GM19463 (cell line): ENCODE results near the gene CRIP2.

Experiments used
- ATAC-seq: cut with Tn5 transposase; IDR thresholded peaks from one replicate; pipeline ENCODE4 v1.9.1; 2021; ENCODE audit warnings: mild to moderate bottlenecking, moderate library complexity; ENCODE audit not compliant: unreplicated experiment

Gene CRIP2

GRCh38 chr14:105475269-105476096, 862 bp downstream of the CRIP2 start:
- no peak for ATAC-seq

DNA sequence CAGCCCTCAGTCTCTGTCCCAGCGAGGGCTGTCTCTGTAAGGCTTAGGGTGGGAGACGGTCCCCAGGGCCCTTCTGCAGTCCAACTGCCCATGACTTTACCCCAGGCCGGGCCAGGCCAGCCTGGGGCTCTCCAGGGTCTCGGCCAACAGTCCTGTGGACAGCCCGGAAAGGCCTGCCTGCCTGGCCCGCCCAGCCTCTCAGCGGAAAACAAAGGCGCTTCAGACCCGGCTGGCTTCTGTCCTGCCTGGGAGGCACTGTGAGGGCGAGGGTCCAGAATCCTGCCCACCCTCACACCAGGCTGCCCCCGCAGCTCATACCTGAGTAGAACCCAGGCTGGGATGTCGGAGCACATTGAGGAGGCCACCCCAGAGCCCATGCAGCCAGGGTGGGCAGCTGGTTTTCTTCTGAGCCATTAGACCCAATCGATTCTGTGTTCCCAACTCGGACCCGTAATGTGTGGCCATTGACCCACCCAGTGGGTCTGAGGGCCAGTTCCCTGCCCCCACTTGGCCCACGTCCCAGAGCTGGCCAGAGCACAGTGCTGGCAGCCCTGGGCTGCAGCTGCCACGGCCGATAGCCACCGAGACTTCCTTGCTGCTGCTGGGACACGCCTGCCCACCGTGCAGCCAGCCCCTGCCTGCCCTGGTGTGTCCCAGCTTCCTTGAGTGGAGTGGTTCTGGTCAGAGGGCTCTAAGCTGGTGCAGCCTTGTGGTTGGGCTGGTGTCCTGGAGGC, 1.6 kb downstream of the CRIP2 start:
- no peak for ATAC-seq

GRCh38 chr14:105476831-105477659, 2.4 kb downstream of the CRIP2 start:
- ATAC-seq: no peak

DNA sequence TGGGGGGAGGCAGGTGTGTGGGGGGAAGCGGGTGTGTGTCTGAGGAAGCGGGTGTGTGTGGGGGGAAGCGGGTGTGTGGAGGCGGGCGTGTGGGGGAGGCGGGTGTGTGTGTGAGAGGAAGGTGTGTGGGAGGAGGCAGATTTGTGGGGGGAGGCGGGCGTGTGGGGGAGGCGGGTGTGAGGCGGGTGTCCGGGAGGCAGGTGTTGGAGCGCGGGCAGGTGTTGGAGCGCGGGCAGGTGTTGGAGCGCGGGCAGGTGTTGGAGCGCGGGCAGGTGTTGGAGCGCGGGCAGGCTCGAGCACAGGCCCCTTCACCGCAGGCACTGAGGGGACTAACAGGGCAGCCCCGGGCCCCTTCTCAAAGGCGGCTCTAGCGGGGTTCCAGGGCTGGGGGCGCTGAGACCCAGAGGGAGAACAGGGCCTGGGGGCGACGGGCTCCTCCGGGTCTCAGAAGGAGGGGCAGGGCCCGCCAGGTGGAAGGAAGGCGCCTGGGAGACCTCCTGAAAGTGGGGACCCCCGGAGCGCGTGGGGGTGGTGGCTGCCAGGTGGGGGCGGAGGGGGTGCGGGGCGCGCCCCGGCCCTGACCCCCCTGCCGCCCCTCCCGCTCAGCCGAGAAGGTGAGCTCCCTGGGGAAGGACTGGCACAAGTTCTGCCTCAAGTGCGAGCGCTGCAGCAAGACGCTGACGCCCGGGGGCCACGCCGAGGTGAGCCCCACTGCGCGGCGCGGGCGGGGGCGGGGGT, 3.2 kb downstream of the CRIP2 start:
- no peak for ATAC-seq

DNA sequence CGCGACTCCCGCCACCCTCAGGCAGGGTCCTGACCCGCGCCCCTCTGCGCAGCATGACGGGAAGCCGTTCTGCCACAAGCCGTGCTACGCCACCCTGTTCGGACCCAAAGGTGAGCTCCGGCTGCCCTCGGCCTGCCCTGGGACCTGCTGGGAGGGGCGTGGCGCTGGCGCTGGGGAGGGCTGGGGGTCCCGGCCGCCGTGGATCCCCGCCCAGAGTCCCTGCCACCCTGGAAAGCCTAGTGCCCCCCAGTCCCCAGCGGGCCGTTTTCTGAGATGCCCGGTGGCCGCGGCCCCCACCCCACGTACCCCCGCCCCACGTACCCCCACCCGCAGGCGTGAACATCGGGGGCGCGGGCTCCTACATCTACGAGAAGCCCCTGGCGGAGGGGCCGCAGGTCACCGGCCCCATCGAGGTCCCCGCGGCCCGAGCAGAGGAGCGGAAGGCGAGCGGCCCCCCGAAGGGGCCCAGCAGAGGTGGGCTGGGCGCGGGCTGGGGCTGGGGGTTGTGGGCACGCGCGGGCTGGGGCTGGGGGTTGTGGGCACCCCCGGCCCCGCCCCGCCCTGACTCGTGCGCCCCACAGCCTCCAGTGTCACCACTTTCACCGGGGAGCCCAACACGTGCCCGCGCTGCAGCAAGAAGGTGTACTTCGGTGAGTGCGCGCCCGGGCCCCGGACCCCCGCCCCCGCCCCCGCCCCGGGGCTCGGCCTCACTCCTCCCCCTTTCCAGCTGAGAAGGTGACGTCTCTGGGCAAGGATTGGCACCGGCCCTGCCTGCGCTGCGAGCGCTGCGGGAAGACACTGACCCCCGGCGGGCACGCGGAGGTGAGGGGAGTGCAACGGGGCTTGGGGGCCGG, 4.0 kb downstream of the CRIP2 start:
- ATAC-seq: no peak

DNA sequence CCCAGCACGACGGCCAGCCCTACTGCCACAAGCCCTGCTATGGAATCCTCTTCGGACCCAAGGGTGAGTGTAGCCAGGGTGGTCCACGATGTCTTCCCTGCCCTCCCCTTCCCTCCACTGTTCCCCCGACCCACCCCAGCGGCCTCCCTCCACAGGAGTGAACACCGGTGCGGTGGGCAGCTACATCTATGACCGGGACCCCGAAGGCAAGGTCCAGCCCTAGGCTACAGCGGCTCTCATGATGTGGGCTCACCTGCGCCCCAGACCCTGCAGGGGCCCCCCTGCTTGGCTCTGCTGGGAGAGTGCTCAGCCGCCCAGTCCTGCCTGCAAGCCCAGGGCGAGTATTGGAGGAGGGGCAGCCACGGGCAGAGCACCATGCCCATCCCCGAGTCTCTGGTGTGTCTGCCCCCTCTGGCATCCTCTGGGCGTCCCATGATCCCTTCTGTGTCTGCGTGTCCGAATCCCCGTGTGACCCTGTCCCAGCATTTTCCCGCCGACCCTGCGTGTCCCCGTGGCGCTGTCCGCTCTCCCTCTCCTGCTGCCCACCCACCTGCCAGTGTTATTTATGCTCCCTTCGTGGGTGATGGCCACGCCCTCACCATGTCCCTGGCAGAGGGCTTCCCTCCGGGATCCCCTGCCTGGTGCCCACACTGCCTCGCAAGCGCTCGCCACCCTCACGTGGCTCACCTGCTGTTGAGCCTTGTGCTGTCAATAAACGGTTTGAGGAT, 5.0 kb downstream of the CRIP2 start:
- ATAC-seq: no peak

DNA sequence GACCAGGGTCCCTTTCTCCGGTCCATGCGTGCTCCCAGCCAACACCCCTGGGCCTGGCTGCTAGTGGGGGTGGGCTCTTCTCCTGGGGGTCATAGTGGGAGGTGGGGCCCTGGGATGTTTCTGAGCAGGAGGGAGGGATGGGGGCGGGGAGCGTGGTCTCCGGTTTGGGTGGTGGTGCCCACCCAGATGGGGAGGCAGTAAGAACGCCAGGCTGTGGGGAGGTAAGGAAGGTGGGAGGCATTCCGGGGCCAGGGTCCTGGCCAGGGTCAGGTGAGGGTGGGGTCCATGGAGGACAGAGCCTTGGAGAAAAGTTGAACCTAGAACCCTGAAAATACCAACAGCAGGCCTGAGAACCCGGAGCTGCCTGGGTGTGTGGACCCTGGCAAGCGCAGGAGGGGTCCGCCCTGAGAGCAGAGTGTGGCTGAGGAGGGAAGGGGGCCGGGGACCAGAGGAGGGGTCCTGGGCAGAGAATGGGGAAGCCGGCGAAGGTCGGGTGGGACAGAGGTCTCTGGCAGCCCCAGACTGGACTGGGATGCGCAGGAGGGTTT, 5.7 kb downstream of the CRIP2 start:
- ATAC-seq: no peak

GRCh38 chr14:105480807-105481801, 6.5 kb downstream of the CRIP2 start:
- ATAC-seq: peak; percentile 59

GRCh38 chr14:105481886-105482457, 7.4 kb downstream of the CRIP2 start:
- peak; percentile 52 for ATAC-seq

- ATAC-seq: no peak
Observed at GRCh38 chr14:105482486-105483110, 8.0 kb downstream of the CRIP2 start.

- no peak for ATAC-seq
Observed at GRCh38 chr14:105483300-105484068, 8.9 kb downstream of the CRIP2 start.

DNA sequence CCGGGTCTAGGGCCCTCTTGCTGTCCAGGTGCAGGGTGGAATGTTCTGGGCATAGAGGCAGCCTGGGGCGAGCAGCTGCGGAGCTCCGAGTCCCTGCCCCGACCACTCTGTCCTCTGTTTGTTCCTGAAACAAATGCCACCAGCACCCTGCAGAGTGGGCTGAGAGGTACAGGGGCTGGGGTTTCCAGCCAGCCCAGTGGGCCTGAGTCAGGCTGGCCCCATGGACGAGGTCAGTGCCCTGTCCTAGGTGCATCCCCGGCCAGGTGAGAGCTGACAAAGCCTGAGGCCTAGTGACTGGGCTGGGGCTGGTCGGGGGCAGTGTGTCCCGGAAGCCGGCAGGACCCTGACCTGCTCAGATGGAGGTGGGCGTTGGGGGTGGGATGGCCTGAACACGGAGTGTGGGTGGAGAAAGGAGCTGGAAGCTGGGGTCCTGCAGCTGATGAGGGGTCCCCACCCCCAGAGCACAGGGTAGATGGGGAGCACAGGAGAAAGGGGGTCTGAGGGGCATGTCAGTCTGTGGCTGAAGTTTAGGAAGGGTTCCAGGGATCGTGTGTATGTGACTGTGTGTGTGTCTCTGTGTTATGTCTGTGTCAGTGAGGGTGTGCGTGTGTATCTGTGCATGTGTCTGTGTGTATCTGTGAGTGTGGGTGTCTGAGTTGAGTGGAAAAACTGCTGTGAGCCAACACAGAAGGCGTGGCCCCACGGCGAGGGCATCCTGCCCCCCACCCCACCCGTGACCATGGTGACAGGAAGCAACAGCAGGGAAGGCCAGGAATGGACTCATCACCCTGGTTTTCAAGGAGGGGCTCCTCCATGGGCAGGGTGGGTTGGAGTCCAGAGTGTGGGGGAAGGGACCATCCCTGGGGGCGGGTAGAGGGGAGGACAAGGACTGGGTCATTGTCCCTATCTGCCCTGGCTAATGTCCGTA, 9.7 kb downstream of the CRIP2 start:
- ATAC-seq: no peak

GRCh38 chr14:105484997-105485393, 10.4 kb downstream of the CRIP2 start:
- ATAC-seq: no peak

- no peak for ATAC-seq
Observed at GRCh38 chr14:105485739-105486162, 11.1 kb downstream of the CRIP2 start.
